Smooth muscle cell (in vitro differentiated cells): Measurements from ENCODE around the gene CDH4. TPM values are rescaled to one million over a fixed set of nuclear protein-coding genes. Genes with fewer than 3 reads are reported as not detected.

Experiments
- DNase-seq: peaks from one replicate; lab custom pipeline; 2025; ENCODE audit not compliant: unreplicated experiment; lab: John Stamatoyannopoulos, UW
- H2AFZ ChIP-seq: fragments of 200-600 bp; sonication (generic); 2 replicates; pipeline ENCODE4 v1.6.0; 2016; ENCODE audit warnings: antibody characterized with exemption, low read depth, mild to moderate bottlenecking
- H3F3A ChIP-seq: fragments of 200-600 bp; sonication (generic); 2 replicates; pipeline ENCODE4 v1.6.0; 2017; ENCODE audit warnings: antibody characterized with exemption, low read depth
- H3K27ac ChIP-seq: fragments of 200-600 bp; sonication (generic); 2 replicates; pipeline ENCODE4 v1.5.1; 2016; ENCODE audit warnings: low read depth, mild to moderate bottlenecking
- H3K27me3 ChIP-seq: fragments of 200-600 bp; sonication (generic); 2 replicates; pipeline ENCODE4 v1.6.1; 2016; ENCODE audit warnings: low read depth, mild to moderate bottlenecking
- H3K36me3 ChIP-seq: fragments of 200-600 bp; sonication (generic); 2 replicates; pipeline ENCODE4 v1.5.1; 2016; ENCODE audit warnings: low read depth
- H3K4me1 ChIP-seq: fragments of 200-600 bp; sonication (generic); 2 replicates; pipeline ENCODE4 v1.5.1; 2016; ENCODE audit warnings: low read depth
- H3K4me2 ChIP-seq: fragments of 200-600 bp; sonication (generic); 2 replicates; pipeline ENCODE4 v1.6.0; 2016; ENCODE audit warnings: mild to moderate bottlenecking
- H3K4me3 ChIP-seq: fragments of 200-600 bp; sonication (generic); 2 replicates; pipeline ENCODE4 v1.5.1; 2016; ENCODE audit warnings: mild to moderate bottlenecking
- H3K79me2 ChIP-seq: fragments of 200-600 bp; sonication (generic); 2 replicates; pipeline ENCODE4 v1.6.0; 2016; ENCODE audit warnings: low read depth, mild to moderate bottlenecking
- H3K9ac ChIP-seq: fragments of 200-600 bp; sonication (generic); 2 replicates; pipeline ENCODE4 v1.6.0; 2016; ENCODE audit warnings: low read depth
- H3K9me3 ChIP-seq: fragments of 200-600 bp; sonication (generic); replicated peaks from 2 replicates; pipeline ENCODE4 v1.5.1; 2016; ENCODE audit warnings: low read depth
- H4K20me1 ChIP-seq: fragments of 200-600 bp; sonication (generic); 2 replicates; pipeline ENCODE4 v1.6.0; 2016; ENCODE audit warnings: low read depth
- WGBS: methylation state at CpG from one replicate; pipeline ENCODE4 v1.1.7; 2016; ENCODE audit warnings: low lambda C conversion rate; 5-methylcytosine and 5-hydroxymethylcytosine counted together
- polyA plus RNA-seq: library from polyadenylated mRNA; unstranded; fragments of >200 nt; fragmentation: Nextera tagmentation; extraction: Ambion mirVana; gene quantifications from 2 replicates; pipeline ENCODE4 v1.2.1, GENCODE V29; 2016
- total RNA-seq: library from RNA; depleted of rRNA; stranded (reverse); fragments of >200 nt; gene quantifications from 2 replicates; pipeline ENCODE4 v1.2.3, GENCODE V29; 2014
- TF ChIP-seq, protein P1 (sequence below): fragments of 200-600 bp; sonication (generic); IDR thresholded peaks from 2 replicates; pipeline ENCODE4 v1.5.1; 2017; ENCODE audit warnings: borderline replicate concordance, mild to moderate bottlenecking, antibody characterized with exemption; ENCODE audit not compliant: insufficient read depth, poor library complexity, severe bottlenecking

The CDH4 gene
- total and polyA plus RNA-seq, 2 experiments from 2014 or later: 0.03 to 0.04 TPM

DNA sequence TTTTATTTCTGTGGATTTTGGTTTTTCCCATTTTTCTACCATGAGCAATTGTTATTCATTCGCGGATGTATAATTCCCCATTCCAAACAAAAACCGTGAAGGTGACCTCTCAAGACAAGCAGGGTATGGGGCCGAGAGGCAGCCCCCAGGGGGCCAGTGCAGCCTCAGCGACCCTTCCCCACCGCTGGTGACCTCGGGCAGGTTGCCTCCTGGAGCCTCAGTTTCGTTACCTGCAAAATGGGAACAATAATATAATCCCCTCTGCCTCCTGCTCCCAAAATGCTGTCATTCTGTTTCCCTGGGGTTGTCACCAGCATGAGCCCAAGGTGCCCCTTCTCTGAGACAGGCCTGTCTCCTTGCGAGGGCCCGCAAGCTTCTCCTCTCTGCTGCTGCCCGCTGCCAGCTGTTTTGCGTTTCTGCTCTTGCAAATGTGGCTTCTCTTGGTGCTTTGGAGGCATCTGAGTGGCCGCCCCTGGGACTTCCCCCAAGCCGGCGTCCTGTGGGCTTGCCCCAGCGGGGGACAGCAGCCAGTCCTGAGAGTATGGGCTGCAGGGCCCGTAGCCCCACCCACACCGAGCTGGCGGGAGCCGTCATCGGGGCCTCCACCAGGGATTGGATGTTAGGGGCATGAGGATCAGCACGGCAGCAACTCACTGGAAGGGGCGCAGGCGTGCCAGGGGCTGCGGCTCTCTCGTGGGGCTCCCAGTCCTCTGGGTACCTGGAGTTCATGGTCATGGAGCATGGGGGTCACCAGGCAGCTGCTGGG lies 651.7 kb downstream of the CDH4 start:
- Histone ChIP-seq H3K27me3 (no peaks in the 10 kb centered on the region), H3K27ac (no peak overlapping the region), H3K36me3 (no peaks in the 10 kb centered on the region), H3F3A (no peaks in the 10 kb centered on the region), H3K4me3 (no peak overlapping the region), H3K4me1 (no peaks in the 10 kb centered on the region), H4K20me1 (no peaks in the 10 kb centered on the region), H3K79me2 (no peaks in the 10 kb centered on the region), H3K9ac (no peak overlapping the region), H3K4me2 (no peak overlapping the region), H2AFZ (no peak overlapping the region), H3K9me3 (no peaks in the 10 kb centered on the region)
- WGBS: 87% methylated on average over 26 of the region's 26 CpGs
- TF ChIP-seq, protein P1, sequence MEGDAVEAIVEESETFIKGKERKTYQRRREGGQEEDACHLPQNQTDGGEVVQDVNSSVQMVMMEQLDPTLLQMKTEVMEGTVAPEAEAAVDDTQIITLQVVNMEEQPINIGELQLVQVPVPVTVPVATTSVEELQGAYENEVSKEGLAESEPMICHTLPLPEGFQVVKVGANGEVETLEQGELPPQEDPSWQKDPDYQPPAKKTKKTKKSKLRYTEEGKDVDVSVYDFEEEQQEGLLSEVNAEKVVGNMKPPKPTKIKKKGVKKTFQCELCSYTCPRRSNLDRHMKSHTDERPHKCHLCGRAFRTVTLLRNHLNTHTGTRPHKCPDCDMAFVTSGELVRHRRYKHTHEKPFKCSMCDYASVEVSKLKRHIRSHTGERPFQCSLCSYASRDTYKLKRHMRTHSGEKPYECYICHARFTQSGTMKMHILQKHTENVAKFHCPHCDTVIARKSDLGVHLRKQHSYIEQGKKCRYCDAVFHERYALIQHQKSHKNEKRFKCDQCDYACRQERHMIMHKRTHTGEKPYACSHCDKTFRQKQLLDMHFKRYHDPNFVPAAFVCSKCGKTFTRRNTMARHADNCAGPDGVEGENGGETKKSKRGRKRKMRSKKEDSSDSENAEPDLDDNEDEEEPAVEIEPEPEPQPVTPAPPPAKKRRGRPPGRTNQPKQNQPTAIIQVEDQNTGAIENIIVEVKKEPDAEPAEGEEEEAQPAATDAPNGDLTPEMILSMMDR: no peak
- no peak for DNase-seq

DNA sequence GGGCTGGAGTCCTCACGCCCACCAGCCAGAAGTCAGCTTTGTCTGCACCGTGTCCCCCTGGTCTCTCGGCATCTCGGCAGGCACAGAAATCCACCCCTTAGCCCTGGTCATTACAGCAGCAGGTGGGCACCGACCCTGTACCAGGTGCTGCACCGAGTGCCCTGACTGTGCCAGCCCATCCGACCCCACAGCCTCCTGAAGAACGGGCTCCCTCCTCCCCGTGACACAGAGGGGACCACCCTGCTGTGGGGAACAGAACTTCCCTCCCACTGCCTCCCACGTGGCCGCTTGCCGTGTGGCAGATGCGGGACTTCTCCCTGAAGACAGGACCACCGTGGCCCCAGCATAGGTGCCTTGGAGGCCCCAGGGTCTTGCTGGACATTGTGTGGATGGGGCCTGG lies 652.4 kb downstream of the CDH4 start:
- Histone ChIP-seq H3K36me3 (no peaks in the 10 kb centered on the region), H2AFZ (no peak overlapping the region), H3K27me3 (no peaks in the 10 kb centered on the region), H3K27ac (no peak overlapping the region), H3K9ac (no peak overlapping the region), H3K4me3 (no peak overlapping the region), H3K79me2 (no peaks in the 10 kb centered on the region), H3K4me2 (no peak overlapping the region), H4K20me1 (no peaks in the 10 kb centered on the region), H3K9me3 (no peaks in the 10 kb centered on the region), H3F3A (no peaks in the 10 kb centered on the region), H3K4me1 (no peaks in the 10 kb centered on the region)
- no peak for DNase-seq
- WGBS: 91% methylated on average over 14 of the region's 14 CpGs
- TF ChIP-seq, protein P1: no peak

DNA sequence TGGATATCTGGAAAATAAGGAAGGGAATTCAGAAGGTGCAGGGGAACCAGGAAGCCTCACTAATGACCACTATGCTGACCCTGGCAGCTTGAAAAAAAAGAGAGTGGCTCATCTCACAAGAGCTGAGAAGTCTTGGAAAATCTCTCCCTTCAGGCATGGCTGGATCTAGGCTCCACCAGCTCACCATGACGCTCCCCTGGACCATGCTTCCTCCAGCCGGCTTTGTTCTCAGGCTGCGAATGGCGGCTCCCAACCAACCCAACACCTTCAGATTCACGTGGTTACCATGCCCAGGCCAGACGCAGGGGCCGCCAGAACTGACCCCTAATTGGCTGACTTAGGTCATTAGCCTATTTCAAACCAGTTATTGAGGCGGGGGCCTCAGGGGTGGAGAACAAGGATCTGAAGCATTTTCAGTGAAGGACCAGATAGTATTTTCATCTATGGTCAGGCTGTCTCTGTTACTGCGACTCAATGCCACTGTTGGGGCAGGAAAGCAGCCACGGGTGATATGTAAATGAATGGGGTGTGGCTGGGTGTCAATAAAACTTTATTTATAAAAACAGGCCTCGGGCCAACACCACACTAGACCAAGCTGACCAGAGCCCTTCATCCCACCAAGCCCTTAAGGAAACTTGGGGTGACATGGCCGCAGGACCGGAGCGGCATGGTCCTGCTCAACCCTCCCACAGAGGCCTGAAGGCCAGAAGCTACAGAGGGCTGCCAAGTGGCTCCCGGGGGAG lies 653.9 kb downstream of the CDH4 start:
- Histone ChIP-seq H3K27me3 (no peaks in the 10 kb centered on the region), H3K4me2 (no peak overlapping the region), H3K36me3 (no peaks in the 10 kb centered on the region), H3K4me1 (no peaks in the 10 kb centered on the region), H3K9ac (no peak overlapping the region), H3K79me2 (no peaks in the 10 kb centered on the region), H3F3A (no peaks in the 10 kb centered on the region), H3K27ac (no peak overlapping the region), H2AFZ (no peak overlapping the region), H4K20me1 (no peaks in the 10 kb centered on the region), H3K9me3 (no peaks in the 10 kb centered on the region), H3K4me3 (no peak overlapping the region)
- 83% methylated on average over 15 of the region's 15 CpGs for WGBS
- TF ChIP-seq, protein P1: no peak
- no peak for DNase-seq
